ENCODE results near the gene RBM5.

Gene RBM5

GRCh38 chr3:50162034-50162883, 73.5 kb downstream of the RBM5 start:
- DNase-seq: no peak

- DNase-seq: no peak
Observed at GRCh38 chr3:50163572-50164455, 75.1 kb downstream of the RBM5 start.

DNA sequence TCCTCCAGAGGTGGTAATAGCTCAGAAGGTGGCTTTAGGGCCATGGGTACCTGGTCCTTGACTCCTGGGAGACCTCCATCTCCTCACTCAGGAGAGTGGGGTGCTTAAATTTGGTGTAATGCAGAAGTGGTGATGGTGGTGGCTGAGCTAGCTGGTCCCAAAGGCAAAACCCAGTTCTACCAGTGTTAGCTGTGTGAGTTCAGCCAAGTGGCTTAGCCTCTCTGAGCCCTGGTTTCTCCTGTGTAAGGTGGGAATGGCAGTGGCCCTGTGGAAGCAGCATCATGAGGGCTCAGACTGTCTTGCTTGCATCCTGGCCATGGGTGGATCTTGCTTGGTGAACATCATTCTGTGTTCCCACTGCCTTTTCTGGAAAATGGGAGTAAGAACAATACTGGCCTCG, 75.8 kb downstream of the RBM5 start:
- DNase-seq: no peak

DNA sequence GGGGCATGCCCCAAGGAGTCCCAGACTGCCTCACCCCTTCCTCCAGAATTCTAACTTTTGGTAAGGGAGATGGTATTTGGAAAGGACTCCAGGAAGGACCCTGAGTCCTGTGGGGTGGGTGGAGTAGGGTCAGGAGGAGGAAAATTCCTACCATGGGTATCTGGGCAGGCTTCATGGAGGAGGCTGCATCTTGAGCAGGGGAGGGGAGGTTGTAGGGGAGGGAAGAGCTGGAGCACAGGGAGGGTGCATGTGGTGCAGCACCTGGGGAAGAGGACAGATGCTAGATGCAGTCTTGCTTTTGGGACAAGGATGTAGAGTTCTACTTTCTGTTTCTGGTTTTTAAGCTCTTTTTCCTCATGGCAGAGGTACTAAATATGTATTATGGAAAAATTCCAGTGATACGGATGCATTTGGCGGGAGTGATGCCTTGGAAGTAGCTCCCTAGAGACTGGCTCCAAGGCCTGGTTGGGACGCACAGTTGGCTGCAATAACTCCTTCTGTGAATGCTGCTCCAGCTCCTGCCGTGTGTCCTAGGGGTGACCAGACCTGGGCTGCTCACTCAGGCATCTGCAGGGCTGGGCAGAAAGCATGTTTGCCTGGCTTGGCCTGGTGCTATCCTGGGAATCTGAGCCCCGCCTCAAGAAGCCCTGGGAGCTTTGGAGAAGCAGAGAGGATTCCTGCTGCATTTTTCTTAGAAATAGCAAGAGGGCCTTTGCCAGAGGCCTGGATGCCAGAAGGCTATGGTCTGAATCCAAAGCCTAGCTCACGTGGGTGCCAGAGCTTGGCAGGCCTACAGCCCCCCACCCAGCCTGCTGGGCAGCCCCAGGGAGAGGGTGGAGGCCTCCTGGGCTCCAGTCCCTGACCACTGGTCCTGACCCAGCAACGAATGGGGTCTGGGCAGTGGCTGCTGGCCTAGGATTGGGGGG, 76.5 kb downstream of the RBM5 start:
- DNase-seq: no peak

DNA sequence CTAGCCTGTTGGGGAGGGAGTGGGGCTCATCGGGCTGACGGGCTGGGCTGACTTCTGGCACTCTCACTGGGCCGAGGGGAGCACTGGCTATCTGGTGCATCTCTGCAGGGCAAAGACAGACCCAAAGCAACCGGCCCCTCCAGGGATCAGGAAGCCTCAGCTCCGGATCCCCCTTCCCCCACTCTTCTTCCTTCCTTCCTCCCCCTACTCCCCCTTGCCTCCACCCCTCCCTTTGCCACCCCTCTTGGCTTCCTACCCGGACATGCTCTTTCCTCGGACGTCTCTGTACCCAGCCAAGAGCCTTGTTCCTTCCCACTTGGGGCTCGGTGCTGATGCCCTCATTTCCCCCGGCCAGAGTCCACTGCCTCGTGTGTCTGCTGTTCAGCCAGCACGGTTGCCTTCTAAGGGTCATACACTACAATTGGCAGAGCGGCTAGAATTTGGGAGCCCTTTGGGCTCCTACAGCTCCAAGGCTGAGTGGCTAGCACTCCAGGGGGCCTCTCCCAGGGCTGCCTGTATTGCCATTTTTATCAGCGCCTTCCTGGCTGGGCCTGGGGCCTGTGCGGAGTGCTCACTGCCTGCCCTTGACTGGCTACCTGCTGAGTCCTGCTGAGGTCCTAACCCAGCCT, 77.3 kb downstream of the RBM5 start:
- DNase-seq: no peak

DNA sequence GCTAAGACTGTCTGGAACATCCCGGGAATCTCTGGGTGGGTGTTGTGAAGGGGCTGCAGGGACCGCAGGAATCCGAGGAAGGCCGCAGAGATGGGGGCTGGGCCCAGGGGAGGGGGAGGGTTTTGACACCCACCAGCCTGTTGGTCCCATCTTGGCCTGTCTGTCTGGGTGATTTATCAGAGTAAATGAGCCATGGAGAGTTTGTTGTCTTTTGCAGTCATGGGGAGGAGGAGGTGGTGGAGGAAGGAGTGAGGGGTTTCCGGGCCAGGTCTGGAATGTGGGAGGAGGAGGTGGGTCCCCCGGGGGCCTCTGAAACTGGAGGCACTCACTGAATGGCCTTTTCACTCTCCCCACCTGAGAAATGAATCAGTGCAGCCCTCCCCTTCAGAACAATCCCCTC, 77.9 kb downstream of the RBM5 start:
- no peak for DNase-seq

- no peak for DNase-seq
Observed at GRCh38 chr3:50167069-50167840, 78.5 kb downstream of the RBM5 start.

DNA sequence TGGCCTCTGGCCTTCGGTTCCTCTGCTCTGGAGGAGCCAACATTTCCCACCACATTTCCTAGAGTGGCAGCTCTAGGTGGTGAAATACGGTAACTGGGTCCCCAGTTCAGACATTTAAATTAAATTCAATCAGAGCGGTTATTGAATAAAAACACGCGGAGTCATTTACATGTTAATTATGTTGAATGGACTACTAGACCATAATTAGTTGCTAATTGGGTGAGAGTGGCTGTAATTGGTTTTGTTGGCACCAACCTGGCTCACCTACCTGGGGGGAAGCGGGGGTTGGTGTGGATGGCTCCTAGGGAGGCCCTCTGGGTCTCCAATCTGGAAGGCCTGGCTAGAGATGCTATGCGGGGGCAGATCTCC, 79.1 kb downstream of the RBM5 start:
- no peak for DNase-seq

- no peak for DNase-seq
Observed at GRCh38 chr3:50168388-50168787, 79.7 kb downstream of the RBM5 start.

All from CD4-positive, alpha-beta T cell treated with Interleukin-10 for 1 hour (primary cell).